Dermis microvascular lymphatic vessel endothelial cell (primary cell): ENCODE results near the gene TAS2R41. TPM values are rescaled to one million over a fixed set of nuclear protein-coding genes. Genes with fewer than 3 reads are reported as not detected.
"Not testable (repeated sequence)": the region's sequence is repeated elsewhere in the genome, so short reads cannot be mapped to it uniquely, and the experiment has no call there.

Experiments
- DNase-seq, 2 donors: peaks; one replicate each; pipeline versions ENCODE4 v3.0.0 to v3.0.0-alpha.2; 2010; ENCODE audit warnings: low read depth in 2 of 2
- total RNA-seq: library from RNA; depleted of rRNA; stranded (reverse); fragments of >200 nt; gene quantifications from 2 replicates; pipeline ENCODE4 v1.2.1, GENCODE V29; 2014

Gene TAS2R41
- total RNA-seq, 1 donor from 2014 or later, result not detected

DNA sequence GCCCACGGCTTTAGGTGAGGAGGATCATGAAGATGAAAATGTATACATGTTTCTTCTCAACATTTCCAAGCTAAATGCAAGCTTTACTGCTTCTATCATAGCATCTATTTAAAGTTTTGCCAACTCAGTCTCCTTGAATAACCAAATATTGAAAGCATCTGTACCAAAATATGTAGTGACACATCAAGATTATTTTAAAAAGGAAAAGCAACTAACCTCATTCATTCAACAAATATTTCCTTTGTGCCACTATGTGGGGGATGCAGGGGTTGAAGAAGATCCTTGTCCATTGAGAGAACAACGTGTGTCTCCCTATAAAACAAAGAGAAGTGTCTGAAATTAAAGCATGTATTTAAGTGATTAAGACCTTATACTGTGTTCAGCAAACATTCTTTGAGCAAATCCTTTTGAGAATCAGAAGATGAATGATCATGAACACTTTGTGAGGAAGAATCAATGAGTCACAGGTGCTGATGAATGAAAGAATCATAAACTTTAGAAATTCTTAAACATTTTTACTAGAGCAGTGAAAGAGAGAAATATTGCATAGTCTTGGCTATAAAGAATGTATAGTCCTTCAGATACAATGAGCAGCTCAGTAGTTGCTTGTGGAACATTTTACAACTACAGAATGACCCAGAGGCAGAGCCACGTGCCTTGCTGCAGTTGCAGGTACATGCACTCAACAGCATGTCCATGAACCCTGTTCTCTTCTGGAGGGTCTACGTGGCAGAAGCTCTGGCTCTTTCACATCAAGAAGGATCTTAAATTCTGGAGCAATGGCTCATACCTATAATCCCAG is 20.5 kb upstream of the TAS2R41 start:
- DNase-seq, result no peak

DNA sequence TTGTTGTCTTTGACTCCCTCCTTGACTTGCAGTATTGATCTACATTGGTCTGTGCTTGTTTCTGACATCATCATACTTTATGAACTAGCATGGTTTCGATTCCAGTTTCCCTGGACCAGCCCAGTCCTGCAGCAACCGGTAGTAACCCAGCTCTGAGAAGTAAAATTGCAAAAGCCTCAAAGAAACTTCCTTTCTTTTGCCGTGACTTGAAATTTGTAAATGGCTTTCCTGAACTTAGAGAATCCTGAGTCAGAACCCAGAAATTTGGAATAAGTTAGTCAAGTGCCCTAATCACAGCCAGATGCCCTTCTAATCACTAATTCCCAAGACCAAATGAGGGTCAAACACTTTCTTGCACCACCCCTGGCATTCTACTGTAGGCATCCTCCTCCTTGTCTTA is 19.4 kb upstream of the TAS2R41 start:
- DNase-seq, result no peak

DNA sequence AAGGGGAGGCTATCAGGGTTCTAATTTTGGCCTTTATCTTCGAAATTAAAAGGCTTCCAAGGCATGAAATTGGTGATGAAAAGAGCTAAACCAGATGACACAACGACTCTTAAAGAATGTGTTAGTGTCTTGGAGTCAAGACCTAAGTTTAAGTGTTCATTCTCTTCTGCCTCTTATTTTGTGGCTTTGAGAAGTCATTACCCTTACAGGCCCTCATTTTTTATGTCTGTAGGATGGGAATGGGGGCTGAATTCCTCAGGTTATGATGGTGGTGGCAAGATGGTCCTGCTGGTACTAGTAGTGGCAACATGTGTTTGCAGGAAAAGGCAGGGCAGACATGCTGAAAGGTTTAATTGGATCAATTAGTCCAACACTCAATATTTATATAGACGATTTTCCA is 19.0 kb upstream of the TAS2R41 start:
- DNase-seq, result no peak

DNA sequence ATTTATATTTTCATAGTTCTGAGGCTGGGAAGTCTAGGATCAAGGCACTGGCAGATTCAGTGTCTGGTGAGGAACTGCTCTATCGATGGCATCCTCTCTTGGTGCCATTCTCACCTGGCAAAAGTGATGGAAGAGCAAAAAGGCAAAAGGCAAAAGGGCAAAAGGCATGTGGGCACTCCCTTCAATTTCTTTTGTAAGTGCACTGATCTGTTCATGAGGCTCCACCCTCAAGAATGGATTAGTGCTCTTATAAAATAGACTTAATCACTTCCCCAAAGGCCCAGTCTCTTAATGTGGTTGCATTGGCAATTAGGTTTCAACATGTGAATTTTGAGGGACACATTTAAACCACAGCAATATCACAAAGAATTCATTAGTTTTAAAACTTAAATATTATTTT is 18.3 kb upstream of the TAS2R41 start:
- no peak for DNase-seq

DNA sequence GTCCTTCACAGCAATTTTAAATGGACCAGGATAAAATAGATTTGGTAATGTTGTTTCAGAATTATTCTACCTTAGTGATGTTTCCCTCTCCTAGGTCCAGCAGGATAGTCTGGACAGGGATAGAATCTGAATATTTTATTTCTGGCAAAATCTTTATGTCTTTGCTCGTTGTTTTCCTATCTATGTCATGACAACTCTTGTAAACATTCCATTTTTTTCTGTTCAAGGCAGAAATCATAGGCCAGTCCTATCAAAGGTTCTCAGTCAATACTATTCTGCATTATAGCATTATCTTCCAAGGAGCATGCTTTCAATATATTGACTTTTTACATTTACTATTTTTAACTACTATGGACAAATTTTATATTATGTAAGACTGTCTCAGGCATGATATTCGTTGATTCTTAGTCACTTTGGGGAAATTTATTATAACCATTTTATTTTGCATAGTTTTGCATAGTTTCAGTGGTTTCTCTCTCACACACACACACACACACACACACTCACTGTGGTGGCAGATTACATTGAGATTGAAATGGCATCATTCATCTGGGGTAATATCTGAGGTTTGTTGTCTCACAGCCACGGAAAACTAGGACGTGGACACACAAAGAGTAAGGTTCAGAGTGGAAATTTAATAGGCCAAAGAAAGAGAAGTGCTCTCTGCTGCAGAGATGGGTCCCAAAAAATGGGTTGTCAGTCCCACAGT is 17.2 kb upstream of the TAS2R41 start:
- no peak for DNase-seq

DNA sequence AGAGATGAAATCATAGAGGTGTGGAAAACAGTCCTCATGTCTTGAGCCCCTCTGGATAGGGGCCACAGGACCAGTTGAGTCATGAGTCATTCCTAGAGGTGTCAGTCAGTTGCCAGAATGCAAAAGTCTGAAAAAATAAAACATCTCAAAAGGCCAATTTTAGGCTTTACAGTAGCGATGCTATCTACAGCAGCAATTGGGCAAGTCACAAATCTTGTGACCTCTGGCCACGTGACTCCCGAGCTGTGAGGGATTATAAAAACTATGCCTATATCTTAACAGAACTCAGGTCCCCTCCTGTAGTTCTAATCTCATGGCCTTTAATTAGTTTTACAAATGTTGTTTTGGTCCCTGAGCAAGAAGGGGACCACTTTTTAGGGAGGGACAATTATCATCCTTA is 15.6 kb upstream of the TAS2R41 start:
- DNase-seq, result no peak

DNA sequence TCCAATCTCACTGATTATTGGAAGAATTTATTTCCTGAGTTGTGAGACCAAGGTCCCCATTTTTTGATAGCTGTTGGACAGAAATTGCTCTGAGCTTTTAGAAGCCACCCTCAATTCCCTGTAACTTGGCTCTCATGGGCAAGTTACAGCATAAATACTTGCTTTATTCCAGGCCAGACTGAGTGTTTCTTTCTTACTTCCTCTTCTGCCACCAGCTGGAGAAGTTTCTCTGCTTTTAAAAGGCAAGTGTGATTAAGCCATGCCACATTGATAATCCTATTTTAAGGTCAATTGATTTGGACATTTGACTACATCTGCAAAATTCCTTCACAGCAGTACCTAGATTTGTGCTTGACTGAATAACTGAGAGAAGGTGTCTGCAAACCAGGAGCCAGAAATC is 14.1 kb upstream of the TAS2R41 start:
- DNase-seq, result no peak

DNA sequence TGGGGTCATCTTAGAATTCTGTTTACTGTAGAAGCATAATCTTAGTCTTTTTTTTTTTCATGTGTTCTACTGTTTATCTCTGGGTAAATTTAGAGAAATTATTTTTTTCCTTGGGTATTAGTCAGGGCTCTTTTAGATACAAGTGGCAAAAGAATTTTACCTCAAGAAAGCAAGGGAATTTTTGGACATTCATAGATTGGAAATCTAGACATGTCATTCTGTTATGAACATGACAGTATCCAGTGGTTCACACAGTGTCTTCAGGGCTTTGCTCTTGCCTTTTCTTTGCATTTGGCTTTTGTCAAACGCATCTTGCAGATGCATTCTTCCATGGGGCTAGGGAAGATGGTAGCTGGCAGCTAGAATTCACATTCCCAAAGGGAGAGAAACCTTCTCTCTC is 13.7 kb upstream of the TAS2R41 start:
- no peak for DNase-seq

DNA sequence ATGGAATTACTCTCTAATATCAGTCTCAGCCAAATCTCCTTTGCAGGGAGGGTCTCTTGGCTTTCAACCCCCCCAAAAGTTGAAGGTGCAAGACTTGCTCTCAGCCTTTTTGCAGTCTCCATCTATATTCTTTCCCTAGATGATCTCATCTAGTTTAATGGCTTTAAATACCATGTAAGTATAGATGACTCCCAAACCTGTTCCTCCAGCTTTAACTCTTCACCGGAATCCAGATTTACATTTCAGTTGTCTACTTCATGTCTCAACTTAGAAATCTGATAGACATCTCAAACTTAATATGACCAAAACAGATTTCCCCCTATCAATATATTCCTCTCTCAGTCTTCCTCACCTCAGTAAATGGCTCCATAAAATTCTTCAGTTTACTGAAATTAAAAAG is 9.9 kb upstream of the TAS2R41 start:
- DNase-seq, result no peak

DNA sequence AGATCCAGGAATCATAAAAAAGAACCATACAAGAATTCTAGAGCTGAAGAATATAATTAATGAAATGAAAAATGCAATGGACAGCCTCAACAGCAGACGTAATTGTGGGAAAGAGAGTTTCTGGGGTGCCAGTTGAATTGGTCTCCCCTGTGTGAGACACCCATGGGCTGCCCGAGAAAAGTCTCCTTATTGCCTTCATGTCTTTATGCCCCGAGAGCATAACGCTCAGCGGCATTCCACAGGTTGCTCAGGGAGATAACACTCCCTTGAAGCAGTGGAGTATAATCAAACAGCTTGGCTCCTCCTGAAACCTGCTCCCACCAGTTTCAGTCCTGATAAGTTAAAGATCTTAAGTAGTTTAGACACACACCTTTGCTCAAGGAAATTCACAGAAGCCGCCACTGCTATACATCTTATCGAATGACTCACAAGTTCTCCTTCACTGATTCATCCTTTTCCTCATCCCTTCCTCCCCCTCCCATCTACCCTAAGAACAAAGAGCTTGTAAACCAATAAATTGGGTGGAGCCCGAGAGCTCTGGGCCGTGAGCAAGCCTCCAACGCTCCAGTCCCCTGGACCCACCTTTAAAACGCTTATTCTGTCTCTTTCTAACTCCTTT is 5.5 kb upstream of the TAS2R41 start:
- DNase-seq, result peak in 1 of 2 donors; percentile 16

DNA sequence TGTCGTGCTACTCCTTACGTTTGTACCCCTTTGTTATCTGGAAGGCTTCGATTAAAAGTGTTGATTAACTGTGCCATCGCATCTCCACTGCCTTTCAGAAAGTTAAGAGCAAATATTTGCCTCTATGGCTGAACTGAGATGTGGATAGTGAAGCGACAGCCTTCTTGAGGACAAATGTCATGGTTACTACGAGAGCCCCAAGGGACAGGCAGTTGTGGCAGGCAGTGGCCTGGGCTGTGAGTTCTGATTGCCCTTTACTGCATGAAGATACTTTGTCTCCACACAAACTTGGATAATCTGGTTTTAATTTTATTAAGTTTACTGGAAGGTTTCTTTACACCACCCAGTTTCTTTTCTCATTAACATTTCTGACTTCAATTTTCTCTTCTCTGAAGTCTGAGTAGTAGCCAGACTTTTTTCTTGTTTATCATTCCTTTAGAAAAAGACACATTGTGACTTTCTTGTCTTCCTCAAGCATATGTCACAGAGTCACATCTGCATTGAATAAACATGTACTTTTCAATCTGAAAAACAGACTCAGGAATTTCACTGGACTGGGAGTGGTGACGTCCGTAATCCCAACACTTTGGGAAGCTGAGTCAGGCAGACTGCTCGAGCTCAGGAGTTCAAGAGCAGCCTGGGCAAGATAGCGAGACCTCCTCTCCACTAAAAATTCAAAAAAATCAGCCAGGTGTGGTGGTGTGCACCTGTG is 1.5 kb downstream of the TAS2R41 start:
- no peak for DNase-seq

DNA sequence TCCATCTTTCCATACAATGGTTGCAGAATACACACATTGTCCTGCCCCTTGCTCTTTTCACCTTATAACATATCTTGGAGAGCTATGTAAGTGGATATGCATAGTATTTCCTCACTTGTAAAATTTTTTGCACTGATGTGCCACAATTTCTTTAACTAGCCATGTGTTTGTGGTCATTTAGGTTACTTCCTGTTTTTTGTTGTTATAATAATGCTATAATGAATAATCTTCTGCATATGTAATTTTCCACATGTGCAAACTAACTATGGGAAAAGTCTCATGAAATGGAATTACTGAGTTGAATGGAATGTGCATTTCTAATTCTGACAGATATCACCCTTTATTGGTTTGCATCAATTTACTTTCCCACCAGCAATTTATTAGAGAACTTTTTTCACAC is 2.8 kb downstream of the TAS2R41 start:
- DNase-seq, result no peak

DNA sequence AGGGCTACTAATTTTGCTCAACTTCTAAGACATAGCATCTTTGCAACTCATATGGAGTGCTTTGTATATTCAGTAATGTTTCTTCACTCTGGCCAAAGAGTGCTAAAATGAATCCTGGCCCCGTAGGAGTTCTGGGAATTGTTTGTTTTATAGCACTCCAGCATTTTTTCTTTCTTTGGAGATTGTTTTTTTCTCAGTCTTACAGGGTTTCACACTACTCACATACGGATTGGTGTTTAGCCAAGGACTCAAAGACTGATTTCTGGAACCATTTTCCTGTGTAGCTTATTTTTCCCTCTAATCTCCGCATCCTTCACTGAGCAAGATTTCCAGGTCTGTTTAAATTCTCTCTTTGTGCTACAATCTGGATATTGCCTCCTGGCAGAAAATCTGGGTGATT is 6.4 kb downstream of the TAS2R41 start:
- no peak for DNase-seq

DNA sequence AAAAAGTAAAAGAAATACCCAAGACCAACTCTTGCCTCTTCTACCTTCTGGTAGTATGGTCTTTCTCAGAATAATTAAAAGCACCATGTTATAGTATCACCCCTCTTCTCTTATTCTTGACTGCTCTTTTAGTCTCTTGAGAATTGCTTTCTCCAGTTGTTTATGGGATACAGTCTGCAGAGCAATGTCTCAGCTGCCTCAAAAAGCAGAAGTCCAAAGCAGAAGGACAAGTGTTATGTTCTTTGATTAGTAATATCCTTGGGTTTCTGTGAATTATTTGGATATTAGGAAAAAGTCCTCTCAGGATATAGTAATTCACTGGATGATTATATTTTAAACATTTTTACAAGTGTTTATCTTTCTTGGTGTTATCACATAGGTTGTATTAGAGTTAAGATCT is 7.4 kb downstream of the TAS2R41 start:
- DNase-seq, result no peak

DNA sequence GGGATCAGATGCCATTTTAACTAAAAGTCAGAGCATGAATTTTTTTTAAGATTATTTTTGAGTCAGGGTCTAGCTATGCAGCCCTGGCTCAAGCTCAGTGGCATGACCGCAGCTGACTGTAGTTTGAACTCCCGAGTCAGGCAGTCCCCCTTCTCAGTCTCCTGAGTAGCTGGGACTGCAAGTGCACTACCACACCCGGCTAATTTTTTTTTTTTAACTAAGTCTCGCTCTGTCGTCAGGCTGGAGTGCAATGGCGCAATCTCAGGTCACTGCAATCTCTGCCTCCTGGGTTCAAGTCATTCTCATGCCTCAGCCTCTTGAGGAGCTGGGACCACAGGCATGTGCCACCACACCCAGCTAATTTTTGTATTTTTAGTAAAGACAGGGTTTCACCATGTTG is 7.8 kb downstream of the TAS2R41 start:
- no peak for DNase-seq

DNA sequence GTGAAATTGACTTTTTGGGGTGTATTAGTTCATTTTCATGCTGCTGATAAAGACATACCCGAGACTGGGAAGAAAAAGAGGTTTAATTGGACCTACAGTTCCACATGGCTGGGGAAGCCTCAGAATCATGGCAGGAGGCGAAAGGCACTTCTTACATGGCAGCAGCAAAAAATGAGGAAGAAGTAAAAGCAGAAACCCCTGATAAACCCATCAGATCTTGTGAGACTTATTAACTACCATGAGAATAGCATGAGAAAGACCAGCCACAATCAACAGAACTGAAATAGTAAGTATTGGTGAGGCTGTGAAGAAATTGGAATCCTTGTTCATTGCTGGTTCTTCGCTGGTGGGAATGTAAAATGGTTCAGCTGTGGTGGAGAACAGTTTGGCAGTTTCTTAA is 8.6 kb downstream of the TAS2R41 start:
- not testable (repeated sequence) for DNase-seq

DNA sequence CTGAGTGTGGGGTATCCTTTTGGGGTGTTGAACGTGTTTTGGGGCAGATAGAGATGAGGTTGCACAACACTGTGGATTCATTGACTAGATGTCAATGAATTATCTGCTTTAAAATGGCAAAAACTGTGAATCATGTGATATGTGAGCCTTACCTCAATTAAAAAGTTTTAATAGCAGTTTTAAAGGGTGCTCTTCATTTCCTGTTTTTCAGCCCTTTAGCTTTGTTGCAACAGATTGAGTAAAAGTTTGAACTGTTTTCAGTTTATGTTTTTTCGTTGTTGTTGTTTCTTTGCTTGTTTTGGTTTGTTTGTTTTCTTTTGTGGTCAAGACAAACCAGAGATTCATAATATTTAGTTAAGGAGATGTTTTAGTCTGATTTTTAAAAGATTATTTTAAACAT is 9.4 kb downstream of the TAS2R41 start:
- DNase-seq, result no peak

DNA sequence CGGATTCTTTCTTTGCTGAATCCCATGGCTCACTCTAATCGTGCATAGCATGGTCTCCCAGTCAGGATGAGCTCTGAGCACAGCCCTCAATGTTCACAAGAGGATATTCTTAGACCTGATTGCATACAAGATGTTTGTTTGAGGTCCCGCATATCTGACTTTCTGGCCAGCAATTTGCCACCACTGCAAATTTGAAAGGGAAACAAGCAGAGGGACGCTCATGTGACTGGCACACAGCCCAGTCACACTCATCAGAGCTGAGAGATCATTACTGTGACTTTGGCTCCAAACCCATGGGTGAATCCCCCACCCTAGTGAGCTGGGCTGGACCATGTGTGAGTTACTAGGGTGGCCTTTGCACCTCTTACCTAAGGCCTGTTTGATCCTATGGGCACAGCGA is 9.9 kb downstream of the TAS2R41 start:
- DNase-seq, result peak; percentile 37 to 66

DNA sequence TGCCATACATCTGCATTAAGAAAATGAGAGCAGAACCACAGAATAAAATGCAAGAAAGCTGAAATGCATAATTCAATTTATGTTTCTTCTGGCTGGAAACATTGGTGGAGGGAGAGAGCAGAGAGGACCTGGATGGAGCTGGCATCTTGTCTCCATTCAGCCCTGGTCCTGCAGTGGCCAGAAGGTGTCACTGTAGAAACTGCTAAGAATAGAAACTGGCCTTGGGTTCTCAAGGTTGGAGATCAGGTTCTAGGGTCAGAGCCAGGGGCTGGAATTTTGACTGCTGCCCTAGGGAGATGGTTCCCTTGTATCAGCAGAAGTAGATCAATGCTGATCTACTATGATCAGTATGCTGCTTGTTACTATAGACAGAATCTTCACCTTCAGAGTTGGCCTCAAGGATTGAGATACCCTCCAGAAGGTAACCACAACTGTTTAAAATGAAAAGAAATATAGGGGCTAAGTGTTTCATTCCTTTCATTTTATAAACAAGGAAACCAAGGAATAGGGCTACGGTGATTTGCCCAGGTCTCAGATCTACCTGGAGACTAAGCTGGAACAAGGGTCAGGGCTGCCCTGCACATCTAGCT is 13.1 kb downstream of the TAS2R41 start:
- DNase-seq, result peak in 1 of 2 donors; percentile 56

DNA sequence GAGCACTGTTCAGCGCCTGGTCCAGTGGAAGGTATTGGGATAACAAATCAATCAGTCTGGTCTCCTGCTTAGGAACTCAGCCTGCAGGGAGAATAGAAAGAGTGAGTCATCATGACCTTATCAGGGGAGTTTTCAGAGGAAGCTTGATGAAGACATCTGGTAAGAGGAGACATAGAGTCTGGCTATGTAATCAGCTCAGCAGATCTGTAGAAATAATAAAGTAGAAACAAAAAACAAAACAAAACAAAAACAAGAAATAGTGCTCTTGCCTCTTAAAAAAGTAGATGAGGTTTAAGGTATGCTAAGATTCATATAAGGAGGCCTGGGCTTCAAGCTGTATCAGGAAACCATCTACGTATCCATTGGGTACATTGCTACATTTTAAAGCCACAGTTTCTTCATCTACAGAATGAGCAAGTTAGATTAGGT is 14.4 kb downstream of the TAS2R41 start:
- DNase-seq, result peak in 1 of 2 donors; percentile 96
